ENCODE data around the gene EXOC8.

Gene EXOC8

GRCh38 chr1:231315887-231316286 lies 21.8 kb downstream of the EXOC8 start:
- peak; percentile 17 for TF ChIP-seq CTCF (IDR thresholded peaks at IDR 0.05; ENCODE audit: poor library complexity, severe bottlenecking)
- DNase-seq (ENCODE audit: low spot score) (no peak), ATAC-seq (ENCODE audit: low read depth) (no peak; the same call in 2 of the 3 replicates)
- Histone ChIP-seq H3K9me3 (ENCODE audit: severe bottlenecking) (no peaks in the 10 kb centered on the region), H3K4me3 (ENCODE audit: severe bottlenecking) (no peak overlapping the region), H3K36me3 (ENCODE audit: low read depth) (no peaks in the 10 kb centered on the region), H3K27ac (ENCODE audit: poor library complexity, severe bottlenecking) (no peak overlapping the region), H3K27me3 (ENCODE audit: insufficient read depth, poor library complexity, severe bottlenecking) (no peaks in the 10 kb centered on the region), H3K4me1 (ENCODE audit: insufficient read depth, poor library complexity, severe bottlenecking) (no peaks in the 10 kb centered on the region)

- ATAC-seq (ENCODE audit: low read depth) (no peak), DNase-seq (ENCODE audit: low spot score) (no peak)
- Histone ChIP-seq H3K4me3 (ENCODE audit: severe bottlenecking) (no peak overlapping the region), H3K36me3 (ENCODE audit: low read depth) (no peaks in the 10 kb centered on the region), H3K4me1 (ENCODE audit: insufficient read depth, poor library complexity, severe bottlenecking) (no peaks in the 10 kb centered on the region), H3K27me3 (ENCODE audit: insufficient read depth, poor library complexity, severe bottlenecking) (no peaks in the 10 kb centered on the region), H3K9me3 (ENCODE audit: severe bottlenecking) (no peaks in the 10 kb centered on the region), H3K27ac (ENCODE audit: poor library complexity, severe bottlenecking) (no peak overlapping the region)
- TF ChIP-seq CTCF (IDR thresholded peaks at IDR 0.05; ENCODE audit: poor library complexity, severe bottlenecking) = no peak
Observed at GRCh38 chr1:231313661-231314060, 24.0 kb downstream of the EXOC8 start.

- ATAC-seq (ENCODE audit: low read depth) (no peak), DNase-seq (ENCODE audit: low spot score) (no peak)
- H3K36me3 ChIP-seq (ENCODE audit: low read depth) = no peaks in the 10 kb centered on the region
- no peak for TF ChIP-seq CTCF (IDR thresholded peaks at IDR 0.05; ENCODE audit: poor library complexity, severe bottlenecking)
- no peaks in the 10 kb centered on the region for H3K27me3 ChIP-seq (ENCODE audit: insufficient read depth, poor library complexity, severe bottlenecking)
- no peaks in the 10 kb centered on the region for H3K9me3 ChIP-seq (ENCODE audit: severe bottlenecking)
- no peak overlapping the region for H3K4me3 ChIP-seq (ENCODE audit: severe bottlenecking)
- H3K4me1 ChIP-seq (ENCODE audit: insufficient read depth, poor library complexity, severe bottlenecking) = no peaks in the 10 kb centered on the region
- H3K27ac ChIP-seq (ENCODE audit: poor library complexity, severe bottlenecking) = no peak overlapping the region
Observed at GRCh38 chr1:231312432-231312788, 25.2 kb downstream of the EXOC8 start.

- H3K27me3 ChIP-seq (ENCODE audit: insufficient read depth, poor library complexity, severe bottlenecking) = no peaks in the 10 kb centered on the region
- ATAC-seq (ENCODE audit: low read depth) (no peak), DNase-seq (ENCODE audit: low spot score) (no peak)
- no peak for TF ChIP-seq CTCF (IDR thresholded peaks at IDR 0.05; ENCODE audit: poor library complexity, severe bottlenecking)
- no peaks in the 10 kb centered on the region for H3K4me1 ChIP-seq (ENCODE audit: insufficient read depth, poor library complexity, severe bottlenecking)
- H3K9me3 ChIP-seq (ENCODE audit: severe bottlenecking) = no peaks in the 10 kb centered on the region
- no peaks in the 10 kb centered on the region for H3K36me3 ChIP-seq (ENCODE audit: low read depth)
- no peak overlapping the region for H3K4me3 ChIP-seq (ENCODE audit: severe bottlenecking)
- no peak overlapping the region for H3K27ac ChIP-seq (ENCODE audit: poor library complexity, severe bottlenecking)
Observed at GRCh38 chr1:231311720-231312431, 25.8 kb downstream of the EXOC8 start.

GRCh38 chr1:231310391-231310934 lies 27.2 kb downstream of the EXOC8 start:
- H3K4me1 ChIP-seq (ENCODE audit: insufficient read depth, poor library complexity, severe bottlenecking) = no peaks in the 10 kb centered on the region
- H3K9me3 ChIP-seq (ENCODE audit: severe bottlenecking) = no peaks in the 10 kb centered on the region
- H3K36me3 ChIP-seq (ENCODE audit: low read depth) = no peaks in the 10 kb centered on the region
- H3K4me3 ChIP-seq (ENCODE audit: severe bottlenecking) = no peak overlapping the region
- H3K27ac ChIP-seq (ENCODE audit: poor library complexity, severe bottlenecking) = no peak overlapping the region
- no peak for TF ChIP-seq CTCF (IDR thresholded peaks at IDR 0.05; ENCODE audit: poor library complexity, severe bottlenecking)
- no peak for ATAC-seq (ENCODE audit: low read depth)
- no peak for DNase-seq (ENCODE audit: low spot score)
- H3K27me3 ChIP-seq (ENCODE audit: insufficient read depth, poor library complexity, severe bottlenecking) = no peaks in the 10 kb centered on the region

Measured in RWPE2 (cell line).